PC-3 (cell line): Measurements from ENCODE around the gene NOD1. TPM values are rescaled to one million over a fixed set of nuclear protein-coding genes. Genes with fewer than 3 reads are reported as not detected.

Experiments used
- ATAC-seq: fragments of 200-7000 bp; cut with Tn5 transposase; 2 replicates; pipeline ENCODE4 v1.9.1; 2020; ENCODE audit warnings: mild to moderate bottlenecking, moderate library complexity
- BruUV-seq: library from RNA; stranded (reverse); fragments of 400-500 nt; replicated peaks from 2 replicates; lab custom pipeline; 2021; lab: Mats Ljungman, UMichigan
- CTCF ChIA-PET: fragments of 300-600 bp; sonication (Branson Sonifier 250); formaldehyde crosslinking; loops from one replicate; lab custom pipeline; 2022; ENCODE audit warnings: antibody characterized with exemption; lab: Charles Lee
- POLR2A ChIA-PET: fragments of 300-600 bp; sonication (Branson Sonifier 250); formaldehyde crosslinking; loops from one replicate; lab custom pipeline; 2022; ENCODE audit warnings: antibody characterized with exemption; ENCODE audit not compliant: unreplicated experiment; lab: Charles Lee
- DNase-seq: peaks from one replicate; pipeline ENCODE4 v3.0.0-alpha.2; 2015
- H2AFZ ChIP-seq: fragments of 300-600 bp; sonication (generic); 2 replicates; pipeline ENCODE4 v1.6.0; 2016; ENCODE audit warnings: antibody characterized with exemption, low read length
- H3F3A ChIP-seq: fragments of 300-600 bp; sonication (generic); one replicate; pipeline ENCODE4 v1.6.0; 2017; ENCODE audit warnings: antibody characterized with exemption, low read length, control low read depth, mild to moderate bottlenecking; ENCODE audit not compliant: unreplicated experiment
- H3K27ac ChIP-seq: fragments of 300-600 bp; sonication (generic); 2 replicates; pipeline ENCODE4 v1.5.1; 2016; ENCODE audit warnings: mild to moderate bottlenecking, low read length
- H3K27me3 ChIP-seq: fragments of 300-600 bp; sonication (generic); 2 replicates; pipeline ENCODE4 v1.6.1; 2016; ENCODE audit warnings: low read length, mixed read lengths
- H3K36me3 ChIP-seq: fragments of 300-600 bp; sonication (generic); 2 replicates; pipeline ENCODE4 v1.6.1; 2016; ENCODE audit warnings: low read depth, mixed run types, low read length, mixed read lengths
- H3K4me1 ChIP-seq: fragments of 300-600 bp; sonication (generic); 2 replicates; pipeline ENCODE4 v1.5.1; 2016; ENCODE audit warnings: low read length; ENCODE audit not compliant: insufficient read depth
- H3K4me2 ChIP-seq: fragments of 300-600 bp; sonication (generic); 2 replicates; pipeline ENCODE4 v1.6.0; 2016; ENCODE audit warnings: low read length
- H3K4me3 ChIP-seq: fragments of 300-600 bp; sonication (generic); 2 replicates; pipeline ENCODE4 v1.5.1; 2016; ENCODE audit warnings: mild to moderate bottlenecking, low read length, mixed read lengths
- H3K79me2 ChIP-seq: fragments of 300-600 bp; sonication (generic); 2 replicates; pipeline ENCODE4 v1.6.1; 2017; ENCODE audit warnings: low read length, mixed read lengths
- H3K9ac ChIP-seq: fragments of 300-600 bp; sonication (generic); 2 replicates; pipeline ENCODE4 v1.6.0; 2016; ENCODE audit warnings: mild to moderate bottlenecking, low read length
- H3K9me2 ChIP-seq: fragments of 300-600 bp; sonication (generic); replicated peaks from 2 replicates; pipeline ENCODE4 v1.6.1; 2016; ENCODE audit warnings: mixed run types, low read length, mixed read lengths
- H3K9me3 ChIP-seq: fragments of 300-600 bp; sonication (generic); 2 replicates; pipeline ENCODE4 v1.6.1; 2016; ENCODE audit warnings: low read length, mixed read lengths
- H4K20me1 ChIP-seq: fragments of 300-600 bp; sonication (generic); 2 replicates; pipeline ENCODE4 v1.6.1; 2016; ENCODE audit warnings: low read length, mixed read lengths
- EZH2 ChIP-seq: fragments of 300-600 bp; sonication (generic); IDR thresholded peaks from one replicate; pipeline ENCODE4 v1.6.1; 2017; ENCODE audit warnings: antibody characterized with exemption, mild to moderate bottlenecking, low read length; ENCODE audit not compliant: unreplicated experiment
- EZH2phosphoT487 ChIP-seq: fragments of 300-600 bp; sonication (generic); IDR thresholded peaks from 2 replicates; pipeline ENCODE4 v1.6.1; 2018; ENCODE audit warnings: mild to moderate bottlenecking, antibody characterized with exemption, low read length, borderline replicate concordance
- intact Hi-C: fragments of 100-400 bp; cut with micrococcal nuclease; formaldehyde crosslinking; loops from 2 replicates; pipeline ENCODE4 v1.9.0; 2023
- total RNA-seq: library from RNA; depleted of rRNA; stranded (reverse); fragments of >200 nt; gene quantifications from 2 replicates; pipeline ENCODE4 v1.2.3, GENCODE V29; 2014
- TF ChIP-seq, protein P1 (sequence below): fragments of 300-600 bp; sonication (generic); conservative IDR thresholded peaks from 2 replicates; pipeline ENCODE4 v1.5.1; 2017; ENCODE audit warnings: antibody characterized with exemption, low read depth, mild to moderate bottlenecking, low read length

The NOD1 gene
- total RNA-seq, 1 experiment from 2014 or later = 5.9 TPM

DNA sequence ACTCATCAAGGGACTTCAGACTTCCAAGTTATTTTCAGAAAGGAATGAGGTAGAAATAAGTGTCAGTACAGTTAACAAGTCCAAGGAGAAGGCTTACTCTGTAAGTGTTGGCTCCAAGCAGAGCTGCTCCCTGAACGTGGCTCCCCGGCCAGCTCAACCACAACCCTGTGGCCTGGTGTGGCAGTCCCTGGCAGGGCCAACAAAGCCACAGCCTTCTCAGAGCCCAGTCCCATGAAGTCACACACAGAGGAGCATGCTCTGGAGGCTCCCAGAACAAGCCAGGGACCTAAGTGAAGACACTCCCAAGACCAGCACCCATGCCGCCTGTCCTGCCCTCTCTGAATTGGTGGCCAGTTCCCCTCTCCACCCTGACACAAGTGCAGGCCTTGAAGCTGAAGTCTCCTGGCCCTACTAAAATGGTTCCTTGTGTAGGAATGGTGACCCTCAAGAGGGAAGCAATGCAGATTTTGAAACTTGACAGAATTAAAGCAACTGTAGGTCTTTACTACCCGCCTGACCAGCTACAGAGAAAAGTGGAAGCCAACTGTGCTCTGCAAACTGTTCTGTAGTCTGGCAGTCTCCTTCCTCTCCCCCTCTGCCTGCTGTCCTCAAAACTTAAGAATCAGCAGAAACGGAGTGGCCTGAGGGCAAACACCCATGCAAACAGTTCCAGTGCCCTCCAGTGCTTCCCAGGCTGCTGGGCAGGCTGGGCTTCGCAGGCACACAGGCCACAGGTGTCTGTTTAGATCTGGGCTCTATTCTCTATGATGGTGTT, 51.1 kb downstream of the NOD1 start:
- no peak overlapping the region for H3K27ac ChIP-seq
- no peak overlapping the region for H3K4me3 ChIP-seq
- POLR2A ChIA-PET = no interaction called here
- H3K27me3 ChIP-seq = no peaks in the 10 kb centered on the region
- no TSS peak for BruUV-seq
- H3K36me3 ChIP-seq = no peaks in the 10 kb centered on the region
- no peaks in the 10 kb centered on the region for H3F3A ChIP-seq
- H3K79me2 ChIP-seq = no peaks in the 10 kb centered on the region
- CTCF ChIA-PET = no interaction called here
- no peaks in the 10 kb centered on the region for H3K9me2 ChIP-seq
- no peaks in the 10 kb centered on the region for H3K4me1 ChIP-seq
- no peaks in the 10 kb centered on the region for H4K20me1 ChIP-seq
- no peak overlapping the region for H3K9ac ChIP-seq
- H3K9me3 ChIP-seq = no peaks in the 10 kb centered on the region
- TF ChIP-seq EZH2phosphoT487 (no peak), EZH2 (no peak)
- TF ChIP-seq, protein P1, sequence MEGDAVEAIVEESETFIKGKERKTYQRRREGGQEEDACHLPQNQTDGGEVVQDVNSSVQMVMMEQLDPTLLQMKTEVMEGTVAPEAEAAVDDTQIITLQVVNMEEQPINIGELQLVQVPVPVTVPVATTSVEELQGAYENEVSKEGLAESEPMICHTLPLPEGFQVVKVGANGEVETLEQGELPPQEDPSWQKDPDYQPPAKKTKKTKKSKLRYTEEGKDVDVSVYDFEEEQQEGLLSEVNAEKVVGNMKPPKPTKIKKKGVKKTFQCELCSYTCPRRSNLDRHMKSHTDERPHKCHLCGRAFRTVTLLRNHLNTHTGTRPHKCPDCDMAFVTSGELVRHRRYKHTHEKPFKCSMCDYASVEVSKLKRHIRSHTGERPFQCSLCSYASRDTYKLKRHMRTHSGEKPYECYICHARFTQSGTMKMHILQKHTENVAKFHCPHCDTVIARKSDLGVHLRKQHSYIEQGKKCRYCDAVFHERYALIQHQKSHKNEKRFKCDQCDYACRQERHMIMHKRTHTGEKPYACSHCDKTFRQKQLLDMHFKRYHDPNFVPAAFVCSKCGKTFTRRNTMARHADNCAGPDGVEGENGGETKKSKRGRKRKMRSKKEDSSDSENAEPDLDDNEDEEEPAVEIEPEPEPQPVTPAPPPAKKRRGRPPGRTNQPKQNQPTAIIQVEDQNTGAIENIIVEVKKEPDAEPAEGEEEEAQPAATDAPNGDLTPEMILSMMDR = no peak
- no peak for DNase-seq
- no peak overlapping the region for H3K4me2 ChIP-seq
- ATAC-seq = no peak
- no peak overlapping the region for H2AFZ ChIP-seq
- intact Hi-C loops = no loop called here

DNA sequence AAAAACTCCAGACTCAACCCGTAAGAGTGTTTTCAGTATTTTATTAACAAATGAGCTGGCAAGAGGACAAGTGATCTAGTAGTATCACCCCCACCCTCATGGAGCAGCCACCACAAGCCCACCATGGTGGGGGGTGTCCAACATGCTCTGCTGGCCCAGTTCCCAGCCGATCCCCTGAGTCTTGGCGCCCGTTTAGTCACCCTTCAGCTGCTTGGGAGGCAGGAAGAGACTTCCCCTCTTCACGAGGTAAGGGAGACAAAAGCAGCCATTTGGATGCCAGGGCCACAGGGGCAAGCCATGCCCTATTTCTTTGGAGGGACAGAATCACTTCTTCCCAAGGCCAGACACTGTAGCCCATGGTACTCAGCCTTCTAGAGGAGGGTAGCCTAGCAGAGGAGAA, 54.1 kb downstream of the NOD1 start:
- Histone ChIP-seq H4K20me1 (no peaks in the 10 kb centered on the region), H3K9ac (no peak overlapping the region), H3K27me3 (no peaks in the 10 kb centered on the region), H3K4me3 (no peak overlapping the region), H3K27ac (no peak overlapping the region), H3K4me2 (no peak overlapping the region), H3K9me2 (no peaks in the 10 kb centered on the region), H3K4me1 (no peaks in the 10 kb centered on the region), H2AFZ (no peak overlapping the region), H3K9me3 (no peaks in the 10 kb centered on the region), H3K79me2 (no peaks in the 10 kb centered on the region), H3K36me3 (no peaks in the 10 kb centered on the region), H3F3A (no peaks in the 10 kb centered on the region)
- CTCF ChIA-PET = no interaction called here
- no peak for DNase-seq
- no peak for ATAC-seq
- BruUV-seq = no TSS peak
- intact Hi-C loops = no loop called here
- POLR2A ChIA-PET = no interaction called here
- TF ChIP-seq, protein P1 = no peak
- TF ChIP-seq EZH2phosphoT487 (no peak), EZH2 (no peak)

DNA sequence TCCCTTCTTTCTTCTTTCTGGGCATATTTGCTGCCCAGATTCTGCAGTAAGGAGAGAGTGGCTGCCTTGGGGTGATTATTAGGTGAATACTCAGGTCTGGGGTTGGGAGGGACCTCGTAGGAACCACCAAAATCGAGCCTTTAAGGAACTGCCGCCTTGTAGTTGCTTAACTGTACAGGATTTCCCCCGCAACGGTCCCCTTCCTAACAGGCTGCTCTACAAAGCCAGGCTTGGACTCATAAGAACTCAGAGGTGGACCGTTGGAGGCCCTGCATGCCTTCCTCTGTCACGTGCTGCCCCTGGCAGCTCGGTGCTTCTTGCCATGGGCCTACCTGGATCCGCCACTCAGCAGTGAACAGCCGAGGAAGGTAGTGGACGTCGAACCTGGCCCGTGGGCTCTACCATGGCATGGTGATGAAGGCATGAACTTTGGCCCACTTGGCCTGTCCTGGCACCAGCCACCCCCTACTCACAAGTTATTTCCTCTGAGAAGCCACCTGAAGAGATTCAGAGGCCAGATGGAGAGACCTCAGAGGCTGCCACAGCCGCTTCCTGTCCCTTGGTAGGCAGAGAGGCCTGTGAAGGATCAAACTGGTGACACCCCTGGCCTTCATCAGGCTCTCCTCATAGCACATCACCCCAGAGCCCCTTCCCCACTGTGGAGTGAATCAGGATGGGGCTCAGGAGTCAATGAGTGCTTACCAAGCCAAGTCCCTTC, 54.6 kb downstream of the NOD1 start:
- TF ChIP-seq EZH2 (no peak), EZH2phosphoT487 (no peak)
- TF ChIP-seq, protein P1 = no peak
- Histone ChIP-seq H3K27me3 (no peaks in the 10 kb centered on the region), H3K4me3 (no peak overlapping the region), H3K9ac (no peak overlapping the region), H4K20me1 (no peaks in the 10 kb centered on the region), H3K4me1 (no peaks in the 10 kb centered on the region), H3K9me2 (no peaks in the 10 kb centered on the region), H3K36me3 (no peaks in the 10 kb centered on the region), H3K4me2 (no peak overlapping the region), H3K9me3 (no peaks in the 10 kb centered on the region), H3K27ac (no peak overlapping the region), H3K79me2 (no peaks in the 10 kb centered on the region), H2AFZ (no peak overlapping the region), H3F3A (no peaks in the 10 kb centered on the region)
- CTCF ChIA-PET = no interaction called here
- DNase-seq = no peak
- no TSS peak for BruUV-seq
- ATAC-seq = no peak
- intact Hi-C loops = no loop called here
- POLR2A ChIA-PET = no interaction called here
